Stimulated activated memory B cell treated with anti-CD40 and anti-IgM and Interleukin-4, amounts not matched to agents 10 μg/mL and 1 μg/mL and 100 μg/mL, for 72 hours (primary cell): ENCODE measurements around the gene TMEM37.

Experiments
- ATAC-seq: fragments of 150-1000 bp; cut with Tn5 transposase; 2 replicates; pipeline ENCODE4 v1.10.0; 2021
- H3K27ac Mint-ChIP-seq: one replicate; pipeline ENCODE4 v1.8.0; 2022; ENCODE audit warnings: mild to moderate bottlenecking, mixed read lengths
- H3K27me3 Mint-ChIP-seq: one replicate; pipeline ENCODE4 v1.8.0; 2022; ENCODE audit warnings: mixed read lengths
- H3K36me3 Mint-ChIP-seq: one replicate; pipeline ENCODE4 v1.8.0; 2022; ENCODE audit warnings: mixed read lengths
- H3K4me1 Mint-ChIP-seq: one replicate; pipeline ENCODE4 v1.8.0; 2022; ENCODE audit warnings: mixed read lengths
- H3K4me3 Mint-ChIP-seq: one replicate; pipeline ENCODE4 v1.8.0; 2022; ENCODE audit warnings: mild to moderate bottlenecking, moderate library complexity, mixed read lengths
- H3K9me3 Mint-ChIP-seq: one replicate; pipeline ENCODE4 v1.8.0; 2022; ENCODE audit warnings: mixed read lengths

TMEM37 gene

GRCh38 chr2:119436993-119437772 lies 5.5 kb downstream of the TMEM37 start:
- Mint-ChIP-seq H3K27me3 (peaks cover 75% of the 10 kb centered on the region), H3K9me3 (no peaks in the 10 kb centered on the region), H3K4me3 (no peak overlapping the region), H3K27ac (no peak overlapping the region), H3K4me1 (peaks cover 8% of the 10 kb centered on the region), H3K36me3 (no peaks in the 10 kb centered on the region)
- no peak for ATAC-seq

- no peak for ATAC-seq
- no peaks in the 10 kb centered on the region for H3K9me3 Mint-ChIP-seq
- no peak overlapping the region for H3K4me3 Mint-ChIP-seq
- H3K4me1 Mint-ChIP-seq: peaks cover 4% of the 10 kb centered on the region
- H3K27ac Mint-ChIP-seq: no peak overlapping the region
- no peaks in the 10 kb centered on the region for H3K36me3 Mint-ChIP-seq
- H3K27me3 Mint-ChIP-seq: peaks cover 65% of the 10 kb centered on the region
Observed at GRCh38 chr2:119438128-119438656, 6.5 kb downstream of the TMEM37 start.

GRCh38 chr2:119438726-119439284 lies 7.2 kb downstream of the TMEM37 start:
- Mint-ChIP-seq H3K9me3 (no peaks in the 10 kb centered on the region), H3K27ac (no peak overlapping the region), H3K4me3 (no peak overlapping the region), H3K27me3 (peaks cover 59% of the 10 kb centered on the region), H3K4me1 (peaks cover 4% of the 10 kb centered on the region), H3K36me3 (no peaks in the 10 kb centered on the region)
- no peak for ATAC-seq

GRCh38 chr2:119439574-119440500 lies 8.2 kb downstream of the TMEM37 start:
- Mint-ChIP-seq H3K4me1 (peaks cover 4% of the 10 kb centered on the region), H3K27me3 (peaks cover 51% of the 10 kb centered on the region), H3K4me3 (no peak overlapping the region), H3K36me3 (no peaks in the 10 kb centered on the region), H3K27ac (no peak overlapping the region), H3K9me3 (no peaks in the 10 kb centered on the region)
- no peak for ATAC-seq

DNA sequence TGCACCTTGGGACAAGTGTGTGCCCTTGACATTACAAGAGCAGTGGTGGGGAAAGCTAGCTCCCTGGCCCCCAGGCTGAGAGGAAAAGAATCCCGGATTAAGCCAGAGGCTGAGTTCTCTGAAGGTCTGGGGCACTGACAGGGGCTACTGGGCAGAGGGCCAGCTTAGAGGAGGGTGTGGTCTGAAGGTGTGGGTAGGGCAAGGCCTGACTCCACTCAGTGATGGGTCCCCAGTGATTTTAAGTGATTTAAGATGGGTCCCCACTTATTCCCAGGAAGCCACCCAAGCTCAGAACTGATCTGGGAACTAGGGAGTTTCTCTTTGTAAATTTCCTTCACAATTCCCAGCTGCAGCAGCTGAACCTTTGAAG lies 8.8 kb downstream of the TMEM37 start:
- Mint-ChIP-seq H3K4me3 (no peak overlapping the region), H3K27ac (no peak overlapping the region), H3K36me3 (no peaks in the 10 kb centered on the region), H3K4me1 (peaks cover under 1% of the 10 kb centered on the region), H3K9me3 (no peaks in the 10 kb centered on the region), H3K27me3 (peaks cover 48% of the 10 kb centered on the region)
- no peak for ATAC-seq

GRCh38 chr2:119440873-119441272 lies 9.2 kb downstream of the TMEM37 start:
- no peaks in the 10 kb centered on the region for H3K9me3 Mint-ChIP-seq
- no peaks in the 10 kb centered on the region for H3K4me1 Mint-ChIP-seq
- H3K27me3 Mint-ChIP-seq: peaks cover 48% of the 10 kb centered on the region
- no peak overlapping the region for H3K4me3 Mint-ChIP-seq
- no peak overlapping the region for H3K27ac Mint-ChIP-seq
- ATAC-seq: no peak
- no peaks in the 10 kb centered on the region for H3K36me3 Mint-ChIP-seq

DNA sequence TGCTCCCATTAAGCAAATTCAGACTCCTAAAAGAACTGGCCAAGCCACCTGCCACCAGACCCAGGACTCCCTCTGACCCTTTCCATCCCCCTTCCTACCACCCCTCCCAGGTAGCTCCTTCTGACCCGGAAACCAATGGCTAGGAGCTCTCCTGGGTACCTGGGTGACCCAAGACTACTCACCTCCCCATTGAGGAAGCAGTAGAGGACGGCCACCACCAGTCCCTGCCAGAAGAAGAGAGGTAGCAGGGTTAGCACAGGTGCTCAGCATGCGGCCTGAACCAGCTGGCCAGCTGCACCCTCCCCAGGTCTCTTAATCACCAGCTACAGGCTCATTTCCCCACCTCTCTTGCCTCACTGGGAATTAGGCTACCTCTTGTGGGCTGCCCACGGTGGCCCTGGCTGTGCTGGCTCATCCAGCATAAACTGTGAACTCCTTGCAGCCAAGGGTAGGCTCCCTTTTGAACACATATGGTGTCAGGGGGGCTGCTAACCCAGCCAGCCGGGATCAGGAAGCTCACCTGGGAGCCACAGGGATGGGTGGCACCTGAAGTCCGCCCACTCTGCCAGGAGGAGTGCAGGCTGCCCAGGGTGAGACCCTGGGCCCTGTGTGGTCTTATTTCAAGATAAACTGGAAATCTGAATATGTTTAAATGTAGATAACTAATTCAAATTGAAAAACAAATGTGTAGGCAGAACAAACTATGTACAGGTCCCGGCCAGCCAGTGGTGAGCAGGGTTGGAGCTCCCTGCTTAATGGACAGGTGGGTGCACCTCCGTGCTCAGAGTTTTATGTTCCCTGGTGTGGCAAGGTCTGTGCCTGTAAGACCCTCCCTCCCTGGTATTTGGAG lies 9.9 kb downstream of the TMEM37 start:
- H3K4me3 Mint-ChIP-seq: no peak overlapping the region
- H3K4me1 Mint-ChIP-seq: no peaks in the 10 kb centered on the region
- no peaks in the 10 kb centered on the region for H3K9me3 Mint-ChIP-seq
- H3K36me3 Mint-ChIP-seq: no peaks in the 10 kb centered on the region
- no peak overlapping the region for H3K27ac Mint-ChIP-seq
- no peak for ATAC-seq
- H3K27me3 Mint-ChIP-seq: peaks cover 48% of the 10 kb centered on the region

DNA sequence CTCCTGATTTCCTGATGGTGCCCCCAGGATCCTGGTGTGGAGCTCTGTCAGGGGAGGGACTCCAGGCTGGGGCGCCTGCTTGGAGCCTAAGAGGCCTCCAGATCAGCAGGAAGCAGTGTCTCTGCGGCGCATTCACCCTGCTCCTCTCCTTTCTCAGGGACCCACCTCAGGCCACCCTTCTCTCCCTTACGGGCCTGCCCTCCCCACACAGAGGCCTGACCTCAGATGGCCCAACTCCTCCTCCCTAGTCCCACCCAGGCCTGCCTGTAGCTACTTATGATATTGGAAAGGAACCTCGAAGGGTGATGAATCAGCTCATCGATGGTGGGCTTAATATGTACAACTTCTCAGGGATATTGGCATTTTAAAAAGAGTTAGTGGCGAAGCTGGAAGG lies 10.6 kb downstream of the TMEM37 start:
- Mint-ChIP-seq H3K4me1 (no peaks in the 10 kb centered on the region), H3K27ac (no peak overlapping the region), H3K4me3 (no peak overlapping the region), H3K27me3 (peaks cover 49% of the 10 kb centered on the region), H3K9me3 (no peaks in the 10 kb centered on the region), H3K36me3 (no peaks in the 10 kb centered on the region)
- no peak for ATAC-seq

GRCh38 chr2:119442850-119443249 lies 11.2 kb downstream of the TMEM37 start:
- H3K4me3 Mint-ChIP-seq: no peak overlapping the region
- peaks cover 49% of the 10 kb centered on the region for H3K27me3 Mint-ChIP-seq
- H3K27ac Mint-ChIP-seq: no peak overlapping the region
- no peaks in the 10 kb centered on the region for H3K36me3 Mint-ChIP-seq
- ATAC-seq: no peak
- no peaks in the 10 kb centered on the region for H3K9me3 Mint-ChIP-seq
- H3K4me1 Mint-ChIP-seq: no peaks in the 10 kb centered on the region

GRCh38 chr2:119446037-119446436 lies 14.4 kb downstream of the TMEM37 start:
- no peak for ATAC-seq
- H3K4me3 Mint-ChIP-seq: no peak overlapping the region
- H3K27me3 Mint-ChIP-seq: peaks cover 52% of the 10 kb centered on the region
- H3K27ac Mint-ChIP-seq: no peak overlapping the region
- H3K4me1 Mint-ChIP-seq: no peaks in the 10 kb centered on the region
- H3K9me3 Mint-ChIP-seq: no peaks in the 10 kb centered on the region
- H3K36me3 Mint-ChIP-seq: no peaks in the 10 kb centered on the region

- Mint-ChIP-seq H3K9me3 (no peaks in the 10 kb centered on the region), H3K4me1 (no peaks in the 10 kb centered on the region), H3K27me3 (peaks cover 78% of the 10 kb centered on the region), H3K27ac (no peak overlapping the region), H3K36me3 (no peaks in the 10 kb centered on the region), H3K4me3 (no peak overlapping the region)
- ATAC-seq: no peak
Observed at GRCh38 chr2:119448427-119449141, 16.9 kb downstream of the TMEM37 start.

- Mint-ChIP-seq H3K27ac (no peak overlapping the region), H3K36me3 (no peaks in the 10 kb centered on the region), H3K27me3 (peaks cover 86% of the 10 kb centered on the region)
Observed at GRCh38 chr2:119449521-119449920, 17.9 kb downstream of the TMEM37 start.

DNA sequence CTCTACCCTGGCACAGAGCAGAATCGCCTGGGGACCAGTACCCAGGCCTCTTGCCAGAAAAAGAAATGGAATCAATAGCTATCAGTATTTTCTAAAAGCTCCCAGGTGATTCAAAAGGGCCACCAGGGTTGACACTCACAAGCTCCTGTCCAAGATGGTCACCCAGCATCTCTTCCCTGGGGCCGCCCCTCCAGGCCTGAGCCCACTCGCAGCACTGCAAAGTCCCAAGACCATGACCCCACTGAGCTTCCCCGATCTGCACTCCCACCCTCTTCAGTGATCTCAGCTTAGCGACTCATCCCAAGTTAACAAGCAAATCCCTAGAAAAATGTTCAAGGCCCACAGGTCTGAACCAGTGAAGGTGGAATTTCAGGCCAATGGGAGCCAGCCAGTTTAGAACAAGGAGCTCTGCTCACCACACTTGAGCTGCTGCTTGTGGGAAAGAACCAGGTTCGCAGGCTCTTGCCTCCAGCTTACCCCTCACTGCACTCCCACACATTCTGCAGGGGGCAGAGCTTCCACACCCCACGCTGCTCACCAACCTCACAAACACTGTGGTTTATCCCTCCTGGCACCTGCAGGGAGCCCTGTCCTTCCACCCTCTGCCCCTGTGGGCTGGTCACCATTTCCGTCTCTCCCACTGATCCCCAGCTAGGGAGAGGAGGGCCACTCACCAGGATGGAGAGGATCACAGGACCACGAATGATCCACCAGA lies 19.8 kb downstream of the TMEM37 start:
- peaks cover 91% of the 10 kb centered on the region for H3K27me3 Mint-ChIP-seq
- peaks cover 6% of the 10 kb centered on the region for H3K9me3 Mint-ChIP-seq
- H3K4me1 Mint-ChIP-seq: no peaks in the 10 kb centered on the region
- H3K36me3 Mint-ChIP-seq: no peaks in the 10 kb centered on the region
- H3K4me3 Mint-ChIP-seq: no peak overlapping the region
- H3K27ac Mint-ChIP-seq: no peak overlapping the region
- ATAC-seq: no peak

More at GRCh38 chr2:119449521-119449920, 17.9 kb downstream of the TMEM37 start:
- Mint-ChIP-seq H3K4me1 (no peaks in the 10 kb centered on the region), H3K9me3 (no peaks in the 10 kb centered on the region), H3K4me3 (no peak overlapping the region)
- no peak for ATAC-seq
